AG04449 (cell line): Measurements from ENCODE around the gene P2RX3.

Experiments used
- CTCF ChIA-PET: fragments of 350-600 bp; formaldehyde crosslinking; extraction: SDS; loops from one replicate; lab custom pipeline; 2021; ENCODE audit warnings: antibody characterized with exemption; lab: Yijun Ruan, JAX
- POLR2A ChIA-PET: fragments of 400-600, 350-600 bp; formaldehyde crosslinking; extraction: SDS; loops from one replicate; lab custom pipeline; 2020; ENCODE audit warnings: antibody characterized with exemption, inconsistent platforms; lab: Yijun Ruan, JAX
- DNase-seq: peaks from one replicate; pipeline ENCODE4 v3.0.0-alpha.2; 2010; ENCODE audit warnings: low read depth, low spot score
- H3K4me3 ChIP-seq: 2 replicates; pipeline ENCODE4 v1.5.1; 2011; ENCODE audit warnings: low read depth, mild to moderate bottlenecking, control low read depth, low read length
- CTCF ChIP-seq: IDR thresholded peaks from one replicate; pipeline ENCODE4 v1.5.1; 2011; ENCODE audit warnings: mild to moderate bottlenecking, moderate library complexity, low read length, control low read depth, inconsistent platforms; ENCODE audit not compliant: insufficient read depth; ENCODE audit errors: missing control alignments

Gene P2RX3

GRCh38 chr11:57299150-57299737 is 38.9 kb upstream of the P2RX3 start:
- CTCF ChIA-PET: no interaction called here
- no peak for DNase-seq
- no peak overlapping the region for H3K4me3 ChIP-seq
- POLR2A ChIA-PET: no interaction called here
- TF ChIP-seq CTCF: no peak

GRCh38 chr11:57300785-57301184 is 37.4 kb upstream of the P2RX3 start:
- no peak overlapping the region for H3K4me3 ChIP-seq
- ChIA-PET CTCF (no interaction called here), POLR2A (no interaction called here)
- DNase-seq: no peak
- TF ChIP-seq CTCF: no peak

GRCh38 chr11:57301711-57302423 is 36.3 kb upstream of the P2RX3 start:
- ChIA-PET POLR2A (interaction anchor here (2.5 kb wide), 1 partner anchor 10 kb away, joined by 6 read pairs; no protein-coding TSS in a partner anchor), CTCF (no interaction called here)
- no peak for DNase-seq
- H3K4me3 ChIP-seq: no peak overlapping the region
- TF ChIP-seq CTCF: no peak

GRCh38 chr11:57302489-57302888 is 35.7 kb upstream of the P2RX3 start:
- CTCF ChIA-PET: no interaction called here
- H3K4me3 ChIP-seq: no peak overlapping the region
- POLR2A ChIA-PET: interaction anchor here (1.9 to 2.5 kb wide), 2 partner anchors 9 kb away, joined by 6 read pairs; no protein-coding TSS in a partner anchor
- TF ChIP-seq CTCF: no peak
- DNase-seq: no peak

GRCh38 chr11:57303280-57303989 is 34.7 kb upstream of the P2RX3 start:
- ChIA-PET CTCF (interaction anchor here (1.1 to 1.8 kb wide), 2 partner anchors 9 to 25 kb away, joined by 4 to 10 read pairs; no protein-coding TSS in a partner anchor), POLR2A (interaction anchor here (0.8 to 2.5 kb wide), 5 partner anchors 8 to 43 kb away, joined by 3 to 6 read pairs (median 5); partner anchors contain the start of genes SSRP1 and TNKS1BP1)
- H3K4me3 ChIP-seq: no peak overlapping the region
- TF ChIP-seq CTCF: no peak
- no peak for DNase-seq
